Stimulated activated CD8-positive, alpha-beta memory T cell treated with anti-CD3 and anti-CD28 coated beads, Interleukin-15, amount 100 ng/mL, for 4 hours (primary cell): ENCODE data around the gene CACNB1.
"Not testable (repeated sequence)": the region's sequence is repeated elsewhere in the genome, so short reads cannot be mapped to it uniquely, and the experiment has no call there.

ENCODE experiments used
- DNase-seq, 2 donors: peaks; one replicate each; pipeline ENCODE4 v3.0.0-alpha.2; 2020; ENCODE audit warnings: low read depth in 2 of 2

Gene CACNB1

DNA sequence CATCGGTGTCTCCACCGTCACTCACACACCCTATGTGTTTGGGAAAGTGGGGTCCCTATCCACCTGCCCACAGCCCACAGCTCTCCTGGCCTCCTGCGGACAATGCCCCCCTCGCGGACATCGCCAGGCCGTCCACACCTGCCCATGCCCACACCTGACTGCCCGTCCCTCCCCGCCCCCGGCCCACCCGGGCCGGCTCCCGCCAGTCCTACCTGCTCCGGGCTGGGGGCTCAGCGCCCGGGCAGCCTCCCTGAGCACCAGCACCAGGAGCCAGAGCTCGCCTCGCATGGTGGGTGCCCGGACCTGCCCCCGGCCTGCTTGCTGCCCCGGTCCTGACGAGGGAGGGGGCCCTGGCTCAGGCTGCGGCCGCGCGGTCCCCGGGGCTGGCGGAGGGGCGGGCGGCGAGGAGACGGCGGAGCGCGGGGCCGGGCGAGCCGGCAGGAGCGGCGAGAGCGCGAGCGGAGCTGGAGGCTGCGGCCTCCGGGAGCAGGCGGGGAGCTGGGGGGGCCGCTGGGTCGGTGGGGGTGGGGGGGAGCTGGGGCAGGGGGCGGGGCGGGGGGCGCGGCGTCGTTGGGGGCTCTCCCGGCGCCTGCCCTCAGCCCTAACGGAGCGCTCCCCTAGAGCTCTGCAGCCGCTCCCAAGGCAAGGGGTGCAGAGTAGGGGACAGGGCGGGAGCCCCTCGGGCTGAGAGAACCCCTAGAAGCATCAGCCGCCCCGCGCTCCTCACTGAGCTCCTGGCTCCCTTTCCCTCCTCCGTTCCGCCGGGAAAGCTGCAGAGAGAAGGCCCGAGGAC, 46.1 kb downstream of the CACNB1 start, which contains the start of gene PLXDC1:
PLXDC1 (minus strand) TSS at position 488 of the 793 bp plus-strand sequence; CDS start at position 288, 200 bp downstream.
- DNase-seq, result no peak

DNA sequence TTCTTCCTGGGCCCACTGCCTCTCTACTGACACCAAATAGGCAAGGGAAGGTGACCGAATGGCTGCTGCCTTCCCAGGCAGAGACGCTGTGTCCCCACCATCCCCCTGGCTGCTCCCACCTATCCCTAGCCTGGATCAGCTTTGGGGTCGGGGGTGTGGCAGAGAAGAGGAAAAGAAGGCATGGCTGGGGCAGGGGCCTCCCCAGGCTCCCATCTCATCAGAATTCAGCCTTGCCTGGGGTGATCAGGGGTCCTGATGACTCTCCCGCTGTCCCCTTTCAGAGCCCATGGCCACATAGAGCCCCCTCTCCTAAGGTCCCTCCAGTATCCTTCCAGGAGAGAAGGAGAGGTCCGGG, 46.7 kb downstream of the CACNB1 start:
- DNase-seq, result no peak

DNA sequence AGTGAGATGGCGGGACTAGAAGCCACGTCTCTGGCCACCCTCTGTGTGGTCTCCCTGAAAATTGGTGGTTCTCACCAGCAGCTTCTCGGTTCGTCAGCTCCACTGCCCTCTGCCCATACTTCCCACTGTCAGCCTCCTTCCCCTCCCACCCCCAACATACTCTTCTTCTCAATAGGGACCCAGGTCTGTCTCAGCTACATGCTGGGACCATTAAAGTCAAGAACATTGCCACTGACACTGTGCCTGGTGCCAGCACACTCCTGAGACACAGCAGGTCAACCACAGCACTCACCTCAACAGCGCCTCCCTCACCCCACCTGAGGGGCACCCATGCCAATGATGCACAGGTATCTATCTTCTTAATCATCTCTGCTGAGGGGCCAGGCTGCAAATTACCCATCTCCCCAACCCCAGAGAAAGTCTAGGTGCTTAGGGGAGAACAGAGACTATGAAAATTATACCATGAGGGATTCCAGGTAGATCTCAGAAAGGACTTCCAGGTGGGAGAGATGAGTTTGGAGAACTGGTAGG, 47.3 kb downstream of the CACNB1 start:
- DNase-seq, result no peak

DNA sequence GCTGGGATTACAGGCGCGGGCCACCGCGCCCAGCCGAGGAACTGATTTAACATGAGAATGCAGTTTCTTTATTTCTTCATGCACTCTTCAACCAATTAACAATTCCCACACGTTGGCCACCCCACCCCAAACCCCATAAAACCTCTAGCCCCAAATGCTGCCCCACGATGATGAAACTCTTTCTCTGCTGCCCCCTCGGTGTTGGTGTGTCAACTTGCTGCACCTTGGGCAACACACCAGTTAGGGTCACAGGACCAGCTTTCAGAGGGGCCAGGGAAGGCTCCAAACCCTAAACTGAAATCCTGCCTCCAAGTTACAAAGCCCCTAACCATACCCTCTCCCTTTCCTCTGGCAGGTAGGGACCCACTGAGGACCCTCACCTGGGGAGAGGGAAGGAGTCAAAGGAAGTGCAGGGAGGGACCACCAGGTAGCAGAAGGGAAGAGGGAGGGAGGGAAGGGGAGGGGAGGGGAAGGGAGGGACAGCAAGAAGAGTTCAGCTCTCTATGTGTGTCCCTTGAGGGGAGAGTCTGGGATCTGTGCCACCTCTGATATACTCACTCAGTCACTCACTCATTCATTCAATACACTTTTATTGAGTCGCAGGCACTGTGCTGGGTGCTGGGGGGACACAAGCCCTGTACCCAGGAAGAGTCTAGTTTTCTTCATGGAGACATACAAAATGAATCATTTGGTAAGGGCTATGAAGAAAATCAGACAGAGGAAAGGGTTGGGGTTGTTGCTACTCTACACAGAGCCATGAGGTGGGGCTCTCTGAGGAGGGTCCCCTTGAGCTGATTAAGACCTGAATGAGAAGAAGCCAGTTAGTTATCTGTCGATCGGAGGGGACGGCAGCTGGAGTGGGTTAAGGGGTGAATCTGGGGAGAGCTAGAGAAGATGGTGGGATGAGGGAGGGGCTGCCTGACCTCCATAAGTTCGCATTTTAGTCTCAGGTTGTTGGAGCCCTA, 50.0 kb downstream of the CACNB1 start:
- no peak for DNase-seq

DNA sequence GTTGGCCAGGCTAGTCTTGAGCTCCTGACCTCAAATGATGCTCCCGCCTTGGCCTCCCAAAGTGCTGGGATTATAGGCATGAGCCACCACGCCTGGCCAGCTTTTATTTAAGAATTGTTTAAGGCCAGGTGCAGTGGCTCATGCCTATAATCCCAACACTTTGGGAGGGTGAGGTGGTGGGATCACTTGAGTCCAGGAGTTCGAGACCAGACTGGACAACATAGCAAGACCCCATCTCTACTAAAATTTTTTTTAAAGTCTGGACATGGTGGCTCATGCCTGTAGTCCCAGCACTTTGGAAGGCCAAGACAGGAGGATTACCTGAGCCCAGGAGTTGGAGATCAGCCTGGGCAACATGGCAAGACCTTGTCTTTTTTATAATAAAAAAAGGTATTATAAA, 51.2 kb downstream of the CACNB1 start:
- no peak for DNase-seq

DNA sequence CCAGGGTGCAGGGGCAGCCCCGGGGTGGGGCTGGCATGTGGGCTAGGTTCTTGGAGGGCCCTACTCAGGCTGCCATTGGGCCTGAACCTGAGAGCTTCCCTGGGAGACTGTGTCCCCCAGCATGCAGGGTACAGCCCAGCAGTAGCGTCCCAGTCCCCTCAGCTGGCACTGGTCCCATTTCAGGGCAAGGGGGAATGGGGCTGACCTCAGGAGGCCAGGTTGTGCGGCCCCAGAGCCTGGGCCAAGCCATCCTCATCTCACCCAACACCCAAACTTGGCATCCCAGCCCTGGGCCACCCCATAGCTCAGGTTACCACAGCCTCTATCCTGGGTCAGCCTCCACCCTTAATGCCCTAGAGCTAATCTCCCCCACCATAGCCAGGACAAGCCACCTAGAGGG, 52.3 kb downstream of the CACNB1 start:
- DNase-seq, result no peak

DNA sequence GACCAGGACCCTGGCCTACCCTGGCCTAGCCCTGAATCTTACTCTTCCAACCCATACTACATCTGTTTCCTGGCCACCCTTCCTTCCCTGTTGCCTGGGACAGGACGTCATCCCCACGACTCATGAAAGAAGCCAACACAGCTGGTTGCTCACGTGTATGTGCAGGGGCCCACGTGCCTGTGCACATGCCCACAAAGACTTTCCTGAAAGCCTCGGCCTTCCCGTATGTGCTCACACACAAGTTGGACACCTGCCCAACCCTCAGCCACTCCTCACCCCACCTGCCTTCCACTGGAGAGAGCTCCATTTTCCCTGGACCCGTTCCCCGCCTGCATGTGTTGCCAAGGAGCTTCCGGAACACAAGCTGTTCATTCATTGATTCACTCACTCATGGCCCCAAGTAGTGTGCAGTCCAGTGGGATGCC, 53.0 kb downstream of the CACNB1 start:
- no peak for DNase-seq

DNA sequence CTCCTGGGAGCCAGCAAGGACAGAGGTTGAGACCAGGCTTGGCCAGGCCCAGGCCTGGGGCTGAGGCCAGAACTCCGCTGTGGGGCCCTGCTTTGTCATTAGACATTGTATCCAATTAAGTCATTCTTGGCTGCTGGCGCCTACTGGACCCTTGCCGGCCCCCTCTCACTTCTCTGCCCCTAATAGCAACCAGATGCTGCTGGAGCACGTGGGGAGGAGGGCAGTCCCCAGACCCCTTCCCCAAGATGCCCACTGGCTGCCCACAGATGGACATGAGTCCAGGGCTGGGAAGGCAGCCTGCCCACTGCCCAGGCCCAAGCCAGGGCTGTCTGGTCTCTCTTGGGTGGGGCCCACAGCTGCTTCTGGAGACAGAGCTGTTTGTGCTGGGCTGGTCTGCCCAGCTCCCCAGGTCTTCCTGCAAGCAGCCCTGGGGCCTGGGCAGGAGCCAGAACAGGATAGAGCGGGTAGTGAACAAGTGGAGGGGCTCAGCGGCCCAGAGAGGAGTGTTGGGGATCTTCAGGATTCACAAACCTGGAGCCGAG, 53.8 kb downstream of the CACNB1 start:
- no peak for DNase-seq

DNA sequence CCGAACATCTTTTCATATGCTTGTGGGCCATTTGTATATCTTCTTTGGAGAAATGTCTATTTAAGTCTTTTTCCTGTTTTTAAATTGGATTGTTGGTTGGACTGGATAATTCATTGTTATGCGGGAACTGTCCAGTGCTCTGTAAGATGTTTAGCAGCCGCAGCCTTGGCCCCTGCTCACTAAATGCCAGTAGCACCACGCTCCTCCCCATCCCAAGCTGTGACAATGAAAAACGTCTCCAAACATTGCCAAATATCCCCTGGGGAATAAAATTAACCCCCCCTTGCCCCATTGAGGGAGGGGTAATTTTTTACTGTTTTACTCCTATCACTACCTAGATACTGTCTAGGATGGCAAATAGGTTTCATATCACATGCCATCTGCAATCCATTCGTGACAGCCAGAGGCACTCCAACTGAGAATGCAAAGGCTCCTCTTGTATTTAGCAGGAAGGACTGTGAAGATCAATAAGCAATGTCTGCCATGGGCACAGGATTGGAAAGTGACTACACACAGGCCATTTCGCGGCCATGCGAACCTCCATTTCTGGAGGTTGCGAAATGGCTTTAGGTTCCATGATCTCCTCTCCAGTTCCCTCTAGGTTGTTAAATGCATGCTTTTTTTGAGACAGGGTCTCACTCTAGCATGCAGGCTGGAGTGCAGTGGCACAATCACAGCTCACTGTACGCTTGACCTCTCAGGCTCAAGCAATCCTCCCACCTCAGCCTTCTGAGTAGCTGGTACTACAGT, 55.4 kb downstream of the CACNB1 start:
- DNase-seq, result no peak

DNA sequence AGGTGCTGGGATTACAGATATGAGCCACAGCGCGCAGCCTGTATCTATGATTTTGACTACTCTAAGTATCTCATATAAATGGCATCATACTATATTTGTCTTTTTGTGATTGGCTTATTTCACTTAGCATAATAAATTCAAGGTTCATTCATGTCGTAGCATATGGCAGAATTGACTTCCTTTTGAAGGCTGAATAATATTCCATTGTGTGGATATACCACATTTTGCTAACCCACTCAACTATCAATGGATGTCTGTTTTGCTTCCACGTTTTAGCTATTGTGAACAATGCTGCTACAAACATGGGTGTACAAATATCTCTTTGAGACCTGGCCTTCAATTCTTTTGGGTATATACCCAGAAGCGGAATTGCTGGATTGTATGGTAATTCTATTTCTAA, 56.2 kb downstream of the CACNB1 start:
- no peak for DNase-seq

DNA sequence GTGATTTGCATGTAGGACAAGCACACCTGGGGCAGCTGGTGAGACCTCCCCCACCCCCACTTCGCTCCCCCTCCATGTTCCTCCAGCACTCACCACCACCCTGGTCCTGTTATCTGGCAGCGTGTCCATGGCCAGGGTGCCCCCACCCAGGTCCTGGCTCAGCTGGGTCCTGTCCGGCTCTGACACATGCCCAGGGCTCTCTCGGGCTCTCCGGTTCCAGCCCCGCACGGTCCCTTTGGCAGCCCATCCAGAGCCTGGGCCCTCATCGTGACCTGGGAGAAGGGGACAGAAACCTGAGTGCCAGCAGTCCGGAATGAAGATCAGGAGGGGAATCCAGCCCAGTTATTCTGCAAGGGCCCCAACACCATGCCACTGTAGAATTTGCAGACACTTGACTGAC, 57.9 kb downstream of the CACNB1 start:
- DNase-seq, result no peak

DNA sequence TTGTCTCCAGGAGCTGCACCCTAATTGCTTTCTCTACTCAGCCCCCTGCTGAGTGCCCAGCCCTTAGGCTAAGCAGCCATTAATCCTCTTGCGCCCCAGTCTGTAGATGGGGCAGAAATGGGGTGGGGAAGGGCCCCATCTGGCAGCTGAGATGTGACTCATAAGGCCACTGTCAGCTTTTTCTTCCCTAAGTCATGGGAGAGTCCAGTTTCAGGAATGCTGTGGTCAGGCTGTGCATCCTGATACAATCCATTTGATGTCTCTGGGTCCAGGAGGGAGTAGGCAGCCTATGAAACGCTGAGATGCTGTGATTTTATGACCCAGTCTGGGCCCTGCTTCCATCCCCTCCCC, 58.3 kb downstream of the CACNB1 start:
- DNase-seq, result no peak

DNA sequence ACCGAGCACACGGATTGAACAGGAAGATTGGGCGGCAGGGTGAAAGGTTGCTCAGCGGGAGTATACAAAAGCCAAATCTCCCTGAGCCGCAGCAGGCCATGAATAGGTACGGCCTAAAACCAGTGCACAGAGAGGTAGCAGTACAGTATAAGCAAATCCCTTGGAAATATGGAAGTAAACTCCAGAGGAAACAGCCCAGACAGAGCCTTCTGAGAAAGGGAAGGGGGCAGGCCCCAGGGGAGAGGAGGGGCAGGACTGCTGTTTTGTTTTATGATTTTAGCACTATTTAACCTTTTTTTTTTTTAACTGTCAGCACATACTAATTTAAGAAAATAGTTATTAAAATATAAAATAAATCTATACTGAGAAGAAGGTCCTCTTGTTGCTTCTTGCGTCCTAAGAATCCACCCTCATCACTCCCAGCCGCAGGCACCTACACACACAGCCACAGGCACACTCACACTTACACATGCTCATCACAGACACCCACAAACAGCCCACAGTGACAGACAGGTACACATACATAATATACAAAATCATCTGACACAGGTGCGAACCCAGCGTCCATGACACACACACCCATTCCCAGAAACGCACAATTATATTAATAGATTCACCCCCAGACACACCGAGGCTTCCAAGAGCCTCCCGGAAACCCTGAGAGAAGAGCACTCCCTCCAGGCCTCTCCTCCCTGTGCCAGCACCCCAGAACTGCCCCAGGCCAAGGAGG, 58.9 kb downstream of the CACNB1 start:
- DNase-seq, result no peak

DNA sequence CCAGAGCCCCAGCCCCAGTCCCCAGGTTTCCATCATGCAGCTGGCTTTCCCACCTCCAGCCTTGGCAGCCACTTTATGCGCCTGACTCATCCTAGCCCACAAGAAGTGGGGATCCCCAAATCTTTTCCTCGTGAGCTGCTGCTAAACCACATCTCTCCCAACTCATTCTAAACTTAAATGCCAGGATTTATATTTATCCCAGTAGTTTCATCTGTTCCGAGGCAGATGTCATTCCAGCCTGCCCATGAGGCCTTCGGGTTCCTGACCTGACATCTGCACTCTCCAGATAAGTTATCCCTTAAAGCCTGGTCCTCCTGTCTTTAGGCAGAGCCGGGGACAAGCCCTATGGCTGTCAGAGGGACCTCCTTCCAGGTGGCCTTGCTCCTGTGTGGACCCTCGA, 62.6 kb downstream of the CACNB1 start:
- no peak for DNase-seq

DNA sequence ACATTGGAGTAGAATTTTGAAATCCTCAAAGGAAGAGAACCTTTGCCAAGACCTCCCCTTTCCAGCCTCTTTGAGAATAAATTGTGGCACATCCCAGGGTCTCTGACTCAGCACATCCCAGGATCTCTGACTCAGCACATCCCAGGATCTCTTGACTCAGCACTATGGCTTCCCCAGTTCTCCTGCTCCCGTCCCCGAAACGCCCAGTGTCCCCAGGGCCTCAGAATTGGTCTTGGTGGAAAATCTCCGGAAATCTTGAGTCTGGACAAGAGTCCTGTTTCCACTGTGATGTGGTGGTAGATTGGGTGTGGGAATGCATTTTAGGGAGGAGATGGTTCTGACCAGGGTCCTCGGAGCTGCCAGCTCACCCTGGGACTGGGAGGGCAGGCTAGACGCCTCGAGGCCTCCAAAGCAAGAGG, 65.3 kb downstream of the CACNB1 start:
- DNase-seq, result no peak

DNA sequence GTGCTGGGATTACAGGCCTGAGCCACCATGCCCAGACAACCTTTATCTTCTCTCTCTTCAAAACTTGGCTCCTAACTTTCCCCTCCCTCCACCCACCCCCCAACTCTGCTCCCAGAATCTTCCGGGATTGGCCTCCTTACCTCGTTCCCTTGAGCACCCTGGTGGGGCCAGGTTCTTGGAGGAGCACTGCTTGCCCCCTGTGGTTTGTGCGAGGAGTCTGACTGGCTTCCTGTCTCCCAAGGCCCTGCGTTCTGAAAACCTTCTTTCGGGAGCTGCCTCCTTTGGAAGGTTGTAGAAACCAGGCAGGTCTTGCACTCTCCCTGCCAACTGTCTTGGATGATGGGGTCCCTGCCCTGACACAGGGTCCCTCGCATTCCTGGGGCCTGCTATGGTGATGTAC, 65.9 kb downstream of the CACNB1 start:
- no peak for DNase-seq

DNA sequence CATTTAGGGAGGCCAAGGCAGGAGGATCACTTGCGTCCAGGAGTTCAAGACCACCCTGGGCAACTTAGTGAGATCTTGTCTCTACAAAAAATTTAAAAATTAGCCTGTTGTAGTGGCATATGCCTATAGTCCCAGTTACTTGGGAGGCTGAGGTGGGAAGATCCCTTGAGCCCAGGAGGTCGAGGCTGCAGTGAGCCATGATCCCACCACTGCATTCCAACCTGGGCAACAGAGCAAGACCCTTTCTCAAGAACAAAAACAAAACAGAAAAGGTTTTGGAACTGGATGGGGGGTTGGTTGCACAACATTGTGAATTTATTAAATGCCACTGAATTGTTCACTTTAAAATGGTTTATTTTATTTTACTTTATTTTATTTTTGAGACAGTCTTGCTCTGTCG, 67.3 kb downstream of the CACNB1 start:
- DNase-seq, result no peak

DNA sequence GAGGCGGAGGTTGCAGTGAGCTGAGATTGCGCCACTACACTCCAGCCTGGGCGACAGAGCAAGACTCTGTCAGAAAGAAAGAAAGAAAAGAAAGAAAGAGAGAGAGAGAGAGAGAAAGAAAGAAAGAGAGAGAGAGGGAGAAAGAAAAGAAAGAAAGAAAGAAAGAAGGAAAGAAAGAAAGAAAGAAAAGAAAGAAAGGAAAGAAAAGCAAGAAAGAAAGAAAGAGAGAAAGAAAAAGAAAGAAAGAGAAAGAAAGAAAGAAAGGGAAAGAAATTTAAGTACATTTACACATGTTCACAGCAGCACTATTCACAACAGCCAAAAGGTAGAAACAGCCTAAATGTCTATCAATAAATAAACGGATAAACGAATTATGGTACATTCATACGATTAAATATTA, 67.9 kb downstream of the CACNB1 start:
- not testable (repeated sequence) for DNase-seq

DNA sequence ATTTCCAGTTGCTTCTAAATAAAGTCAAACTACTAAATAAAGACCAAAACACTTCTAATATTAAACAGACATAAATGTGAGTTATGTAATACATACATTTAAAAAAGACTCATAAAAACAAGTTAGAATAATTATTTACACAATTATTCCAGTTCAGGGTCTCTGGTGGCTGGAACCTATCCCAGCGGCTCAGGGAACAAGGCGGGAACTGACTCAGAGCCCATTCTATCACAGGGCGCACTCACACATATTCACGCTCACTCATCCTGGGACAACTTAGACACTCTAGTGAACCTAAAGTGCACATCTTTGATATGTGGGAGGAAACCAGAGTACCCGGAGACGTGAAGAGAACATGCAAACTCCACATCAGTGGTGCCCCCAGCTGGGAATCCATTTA, 71.0 kb downstream of the CACNB1 start:
- DNase-seq, result no peak

DNA sequence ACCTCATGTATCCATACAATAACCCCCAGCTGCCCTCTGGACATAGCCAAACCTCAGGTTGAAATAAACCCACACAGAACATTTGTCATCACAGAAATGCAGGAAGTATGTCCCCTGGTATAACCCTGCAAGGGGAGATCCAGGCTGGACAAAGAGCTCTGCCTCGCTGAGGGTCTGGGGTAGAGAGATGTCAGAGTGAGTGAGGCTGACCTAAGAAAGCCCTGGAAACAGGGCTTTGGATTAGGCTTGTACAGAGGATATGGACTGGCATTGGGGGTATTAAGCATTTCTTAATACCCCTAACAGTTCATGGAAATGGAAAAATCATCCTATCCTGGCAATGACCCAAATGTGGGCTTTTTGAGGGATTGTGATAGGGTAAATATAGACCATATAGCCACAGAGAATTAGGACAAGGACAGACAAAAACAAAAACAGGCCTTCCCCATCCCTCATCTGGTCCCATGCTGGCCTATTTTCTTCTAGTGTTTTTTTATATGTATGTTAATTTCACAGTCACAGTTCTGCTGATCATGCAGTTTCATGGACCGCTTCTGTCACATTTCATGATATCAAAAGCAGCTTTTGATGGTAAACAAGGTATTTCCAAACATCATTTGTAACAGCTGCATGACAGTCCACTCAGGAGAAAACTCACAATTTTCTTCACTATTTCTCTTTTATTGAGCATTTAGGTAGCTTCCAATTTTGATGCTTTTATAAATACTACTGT, 72.2 kb downstream of the CACNB1 start:
- DNase-seq, result no peak
